OCI-LY7 (cell line): ENCODE measurements around the gene DDX43. TPM values are rescaled to one million over a fixed set of nuclear protein-coding genes. Genes with fewer than 3 reads are reported as not detected.

Experiments
- BruUV-seq: library from RNA; stranded (reverse); fragments of 400-500 nt; replicated peaks from 2 replicates; lab custom pipeline; 2021; lab: Mats Ljungman, UMichigan
- CTCF ChIA-PET: fragments of 300-600 bp; sonication (Branson Sonifier 250); formaldehyde crosslinking; loops from one replicate; lab custom pipeline; 2022; ENCODE audit warnings: antibody characterized with exemption; ENCODE audit not compliant: unreplicated experiment; lab: Charles Lee
- POLR2A ChIA-PET: fragments of 300-600 bp; sonication (Branson Sonifier 250); formaldehyde crosslinking; loops from one replicate; lab custom pipeline; 2022; ENCODE audit warnings: antibody characterized with exemption; lab: Charles Lee
- DNase-seq: peaks from one replicate; pipeline ENCODE4 v3.0.0-alpha.2; 2015; ENCODE audit warnings: low spot score
- H2AFZ ChIP-seq: fragments of 200-600 bp; sonication (generic), shearing (Covaris generic); 2 replicates; pipeline ENCODE4 v1.6.1; 2014; ENCODE audit warnings: mild to moderate bottlenecking, antibody characterized with exemption, low read length, moderate library complexity
- H3K27ac ChIP-seq: fragments of 200-600 bp; sonication (generic); 2 replicates; pipeline ENCODE4 v1.5.1; 2014; ENCODE audit warnings: mixed run types, low read depth, mild to moderate bottlenecking, moderate library complexity, low read length, inconsistent platforms; ENCODE audit not compliant: poor library complexity, severe bottlenecking
- H3K36me3 ChIP-seq: fragments of 200-600 bp; sonication (generic); 2 replicates; pipeline ENCODE4 v1.6.1; 2014; ENCODE audit warnings: mild to moderate bottlenecking, antibody characterized with exemption, low read length, moderate library complexity, mixed read lengths; ENCODE audit not compliant: insufficient read depth
- H3K4me1 ChIP-seq: fragments of 200-600 bp; sonication (generic); 2 replicates; pipeline ENCODE4 v1.5.1; 2014; ENCODE audit warnings: mild to moderate bottlenecking, low read length; ENCODE audit not compliant: insufficient read depth, poor library complexity, severe bottlenecking
- H3K4me2 ChIP-seq: fragments of 200-600 bp; sonication (generic); 2 replicates; pipeline ENCODE4 v1.6.1; 2014; ENCODE audit warnings: mild to moderate bottlenecking, low read length
- H3K4me3 ChIP-seq: fragments of 200-600 bp; sonication (generic); 2 replicates; pipeline ENCODE4 v1.5.1; 2014; ENCODE audit warnings: mild to moderate bottlenecking, low read depth, low read length; ENCODE audit not compliant: poor library complexity, severe bottlenecking
- H3K79me2 ChIP-seq: fragments of 200-600 bp; sonication (generic); 2 replicates; pipeline ENCODE4 v1.6.1; 2016; ENCODE audit warnings: low read depth, mild to moderate bottlenecking, low read length, moderate library complexity, mixed read lengths; ENCODE audit not compliant: insufficient read depth
- H3K9me2 ChIP-seq: fragments of 200-600 bp; sonication (generic); 2 replicates; pipeline ENCODE4 v1.6.1; 2016; ENCODE audit warnings: mild to moderate bottlenecking, low read length, mixed read lengths; ENCODE audit not compliant: insufficient read depth
- H3K9me3 ChIP-seq: fragments of 200-600 bp; sonication (generic); 2 replicates; pipeline ENCODE4 v1.6.1; 2014; ENCODE audit warnings: mild to moderate bottlenecking, mixed run types, low read length, mixed read lengths
- H4K20me1 ChIP-seq: fragments of 200-600 bp; sonication (generic); 2 replicates; pipeline ENCODE4 v1.6.1; 2014; ENCODE audit warnings: mild to moderate bottlenecking, antibody characterized with exemption, low read length, moderate library complexity, mixed read lengths; ENCODE audit not compliant: insufficient read depth
- CTCF ChIP-seq: fragments of 200-600 bp; sonication (generic); conservative IDR thresholded peaks from 2 replicates; pipeline ENCODE4 v1.5.1; 2014; ENCODE audit warnings: mild to moderate bottlenecking, antibody characterized with exemption, low read length, moderate library complexity, mixed read lengths
- EZH2phosphoT487 ChIP-seq: fragments of 200-600 bp; sonication (generic); IDR thresholded peaks from 2 replicates; pipeline ENCODE4 v1.6.1; 2018; ENCODE audit warnings: low read depth, borderline replicate concordance, mild to moderate bottlenecking, mixed run types, antibody characterized with exemption, low read length, moderate library complexity, mixed read lengths
- intact Hi-C: fragments of 100-400 bp; cut with micrococcal nuclease; formaldehyde crosslinking; loops from one replicate; pipeline ENCODE4 v1.10.0; 2022; ENCODE audit not compliant: unreplicated experiment
- small RNA-seq: library from RNA; depleted of rRNA; stranded (forward); fragments of <200 nt; gene quantifications from one replicate; pipeline ENCODE3, GENCODE V24; 2014
- total RNA-seq, 2 experiments: library from RNA; depleted of rRNA in 1 of 2; stranded (reverse); fragments of >200 nt in 1 of 2; shearing (Covaris generic) in 1 of 2; gene quantifications; 2 replicates each; pipeline ENCODE4 v1.2.3, GENCODE V29; 2014 to 2022

Gene DDX43
- total RNA-seq, 2 experiments from 2014 or later = not detected

DNA sequence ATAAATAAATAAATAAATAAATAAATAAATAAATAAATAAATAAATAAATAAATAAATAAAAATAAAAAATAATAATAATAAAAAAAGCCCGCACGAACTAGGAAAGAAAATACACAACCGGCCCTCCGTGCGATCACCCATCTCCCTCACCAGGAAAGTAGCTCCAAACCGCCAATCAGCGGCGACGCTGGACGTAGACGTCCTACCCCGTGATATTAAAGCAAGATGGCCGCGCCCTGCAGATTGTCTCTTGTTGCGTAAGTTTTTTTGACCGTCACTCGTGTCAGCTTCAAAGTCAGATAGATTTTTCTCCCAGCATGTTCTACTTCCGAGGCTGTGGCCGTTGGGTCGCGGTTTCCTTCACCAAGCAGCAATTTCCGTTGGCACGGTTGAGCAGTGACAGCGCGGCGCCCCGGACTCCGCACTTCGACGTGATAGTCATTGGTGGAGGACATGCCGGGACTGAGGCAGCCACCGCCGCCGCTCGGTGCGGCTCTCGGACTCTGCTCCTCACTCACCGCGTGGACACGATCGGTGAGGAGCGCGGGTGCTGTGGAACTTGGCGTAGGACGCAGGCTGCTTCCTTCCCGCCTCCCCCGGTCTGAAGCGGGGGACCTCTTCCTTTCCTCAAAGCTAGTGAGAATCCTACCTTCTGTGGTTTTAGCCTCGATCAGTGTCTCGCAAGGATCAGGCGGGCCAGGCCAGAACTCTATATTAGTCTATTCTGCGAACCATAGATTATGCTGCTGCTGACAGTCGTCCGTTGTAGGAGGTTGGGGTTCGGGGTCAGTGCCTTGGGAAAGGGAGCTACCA lies 67.1 kb downstream of the DDX43 start, which contains the start of gene MTO1:
Gene MTO1, plus strand, starts transcription at position 201 of the 814 bp plus-strand sequence. Its CDS starts 118 bp downstream, at position 319.
- peak; percentile 95 for DNase-seq
- BruUV-seq = TSS peak; percentile 84
- Histone ChIP-seq H3K36me3 (peaks cover 37% of the 10 kb centered on the region), H3K9me2 (no peaks in the 10 kb centered on the region), H4K20me1 (no peaks in the 10 kb centered on the region), H3K4me3 (peak within 1 kb of the TSS; percentile 99), H3K79me2 (peaks cover 47% of the 10 kb centered on the region), H3K27ac (peak within 1 kb of the TSS; percentile 99), H3K9me3 (peaks cover 13% of the 10 kb centered on the region), H3K4me1 (peaks cover 32% of the 10 kb centered on the region), H2AFZ (peak within 1 kb of the TSS; percentile 80), H3K4me2 (peak within 1 kb of the TSS; percentile 91)
- intact Hi-C loops = loop anchor here (1.0 to 5.0 kb wide), 3 partner anchors 10 to 839 kb away; partner anchors contain the start of gene KCNQ5
- ChIA-PET POLR2A (interaction anchor here (0.6 to 4.6 kb wide), 25 partner anchors 10 to 840 kb away, joined by 3 to 62 read pairs (median 4); partner anchors contain the start of genes CGAS, EEF1A1 and KCNQ5), CTCF (interaction anchor here (1.0 kb wide), 1 partner anchor 10 kb away, joined by 6 read pairs; no protein-coding TSS in a partner anchor)
- no peak for TF ChIP-seq EZH2phosphoT487
- no peak for TF ChIP-seq CTCF

Small RNA genes within 50 kb of the gene (small RNA-seq; reads per million reads assigned to genes)
- not detected for gene RNU6-975P
- gene RPL39P3 = 0.57 reads per million, percentile 14 among the genes with 10 or more reads in this experiment

Other genes with a start within 250 kb of the DDX43 start
- 1.1 TPM in 1 of 2 replicates, not detected in the other for gene KHDC1L, start 169.3 kb upstream of the DDX43 start, total RNA-seq (2014; rRNA removed; shearing (Covaris generic))
- not detected in 2 replicates for gene KHDC1L, start 169.3 kb upstream of the DDX43 start, total RNA-seq (2022)
- gene KHDC1, start 131.6 kb upstream of the DDX43 start, total RNA-seq (2014; rRNA removed; shearing (Covaris generic)) = 13.4 and 16.2 TPM in 2 replicates
- 22.3 and 22.6 TPM in 2 replicates for gene KHDC1, start 131.6 kb upstream of the DDX43 start, total RNA-seq (2022)
- not detected in 2 replicates for gene DPPA5, start 40.6 kb upstream of the DDX43 start, total RNA-seq (2014; rRNA removed; shearing (Covaris generic))
- gene DPPA5, start 40.6 kb upstream of the DDX43 start, total RNA-seq (2022) = not detected in 2 replicates
- not detected in 2 replicates for gene KHDC3L, start 32.2 kb upstream of the DDX43 start, total RNA-seq (2014; rRNA removed; shearing (Covaris generic))
- gene KHDC3L, start 32.2 kb upstream of the DDX43 start, total RNA-seq (2022) = not detected in 2 replicates
- gene OOEP, start 24.9 kb upstream of the DDX43 start, total RNA-seq (2014; rRNA removed; shearing (Covaris generic)) = not detected in 2 replicates
- gene OOEP, start 24.9 kb upstream of the DDX43 start, total RNA-seq (2022) = not detected in 2 replicates
- gene CGAS, start 57.5 kb downstream of the DDX43 start, total RNA-seq (2014; rRNA removed; shearing (Covaris generic)) = 0.18 and 1.3 TPM in 2 replicates
- gene CGAS, start 57.5 kb downstream of the DDX43 start, total RNA-seq (2022) = 0.40 and 0.42 TPM in 2 replicates
- gene MTO1, start 66.9 kb downstream of the DDX43 start, total RNA-seq (2014; rRNA removed; shearing (Covaris generic)) = 44.0 and 63.8 TPM in 2 replicates
- 72.5 and 90.3 TPM in 2 replicates for gene MTO1, start 66.9 kb downstream of the DDX43 start, total RNA-seq (2022)
- gene EEF1A1, start 126.2 kb downstream of the DDX43 start, total RNA-seq (2014; rRNA removed; shearing (Covaris generic)) = 8,152 and 8,173 TPM in 2 replicates
- gene EEF1A1, start 126.2 kb downstream of the DDX43 start, total RNA-seq (2022) = 8,197 and 8,593 TPM in 2 replicates